NCI-H1930 (cell line): ENCODE measurements around the gene YWHAG.
"Not testable (repeated sequence)": the region's sequence is repeated elsewhere in the genome, so short reads cannot be mapped to it uniquely, and the experiment has no call there.

Experiments used
- DNase-seq, 2 experiments: peaks; one replicate each; lab custom pipeline; 2025; lab: John Stamatoyannopoulos, UW

The YWHAG gene

DNA sequence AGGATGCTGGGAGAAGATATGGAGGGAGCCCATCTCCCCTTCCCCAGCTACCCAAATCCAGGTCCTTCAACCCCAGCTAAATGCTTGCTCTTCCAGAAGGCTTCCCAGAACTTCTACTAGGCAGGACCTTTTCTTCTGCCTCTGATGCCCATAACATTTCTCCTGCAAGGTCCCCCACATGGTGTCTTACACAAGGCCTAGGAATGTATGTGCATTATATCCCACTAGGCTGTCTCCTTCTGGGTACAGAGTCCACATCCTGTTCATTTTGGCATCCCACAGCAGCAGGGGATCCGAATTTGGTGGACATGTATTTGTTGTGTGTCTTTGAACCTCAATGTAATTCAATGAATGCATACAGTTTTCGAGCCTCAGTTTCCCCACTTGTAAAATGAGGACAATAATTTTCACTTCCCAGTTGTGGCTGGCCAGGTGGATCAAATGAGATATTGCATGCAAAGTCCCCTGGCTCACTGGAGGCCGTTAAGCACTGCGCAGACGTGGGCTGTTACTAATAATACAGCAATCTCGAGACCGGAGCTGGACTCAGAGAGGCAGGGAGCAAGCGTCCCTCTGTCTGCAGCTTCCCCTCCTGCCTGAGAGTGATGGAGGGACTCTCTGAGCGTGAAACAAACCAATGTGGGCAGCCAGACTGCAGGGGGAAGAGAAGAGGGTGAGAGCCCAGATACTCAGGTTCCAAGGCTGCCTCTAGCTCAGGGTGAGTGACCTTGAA, 18.6 kb upstream of the YWHAG start:
- no peak for DNase-seq

GRCh38 chr7:76375251-76375650, 16.5 kb upstream of the YWHAG start:
- no peak for DNase-seq

DNA sequence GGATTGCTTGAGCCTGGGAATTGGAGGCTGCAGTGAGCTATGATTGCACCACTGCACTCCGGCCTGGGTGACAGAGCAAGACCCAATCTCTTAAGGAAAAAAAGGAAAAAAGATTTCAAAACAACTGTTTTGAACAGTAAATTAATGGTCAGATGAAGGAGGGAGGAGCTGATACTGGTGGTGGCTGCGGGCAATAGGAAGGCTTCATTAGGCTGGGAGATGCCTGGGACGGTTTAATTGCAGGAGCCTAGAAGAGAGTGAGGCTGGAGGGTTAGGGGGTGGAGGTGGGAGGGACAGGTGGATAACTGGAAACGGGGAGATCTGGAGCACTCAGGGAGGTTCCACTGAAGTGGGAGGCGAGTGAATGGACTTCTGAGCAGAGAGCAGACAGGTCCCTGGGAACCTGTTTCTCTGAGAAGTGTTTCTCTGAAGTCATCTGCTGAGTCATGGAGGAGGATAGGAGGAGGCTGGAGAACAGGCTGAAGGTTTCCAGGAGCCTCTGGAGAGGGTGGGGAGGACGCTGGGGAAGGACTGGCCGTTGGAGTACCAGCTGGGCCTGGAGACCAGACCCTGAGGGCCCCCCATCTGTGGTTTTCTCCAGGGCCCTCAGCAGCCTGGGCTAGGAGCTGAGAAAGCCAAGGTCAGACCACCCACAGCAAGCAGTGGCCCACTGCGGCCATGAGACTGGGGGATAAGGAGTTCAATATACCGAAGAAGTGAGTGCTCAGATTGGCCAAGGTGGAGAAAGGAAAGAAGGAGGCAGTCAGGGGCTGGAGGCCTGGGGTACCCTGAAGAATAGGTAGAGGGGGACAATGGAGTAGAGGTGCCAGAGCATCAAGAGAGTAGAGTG, 14.4 kb upstream of the YWHAG start:
- DNase-seq, result no peak

GRCh38 chr7:76371396-76371795, 12.6 kb upstream of the YWHAG start:
- no peak for DNase-seq

DNA sequence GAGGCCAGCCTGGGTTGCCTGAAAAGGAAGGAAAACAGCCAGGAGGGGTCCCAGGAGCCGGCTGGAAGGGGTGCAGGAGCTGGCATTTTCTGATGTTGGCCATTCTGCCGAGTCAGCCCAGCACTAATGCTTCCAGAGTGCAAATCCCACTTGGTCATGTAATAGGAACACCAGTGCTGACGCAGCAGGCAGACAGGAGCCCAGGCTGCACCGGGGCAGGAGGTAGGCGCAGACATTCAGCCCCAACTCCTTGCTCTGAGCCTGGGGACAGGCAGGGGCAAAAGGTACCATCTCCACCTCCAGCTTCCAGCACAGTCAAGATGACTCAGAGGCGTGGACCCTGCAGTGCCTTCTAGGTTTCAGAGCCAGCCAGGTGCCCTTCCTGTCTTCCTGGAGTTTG, 10.2 kb upstream of the YWHAG start:
- no peak for DNase-seq

DNA sequence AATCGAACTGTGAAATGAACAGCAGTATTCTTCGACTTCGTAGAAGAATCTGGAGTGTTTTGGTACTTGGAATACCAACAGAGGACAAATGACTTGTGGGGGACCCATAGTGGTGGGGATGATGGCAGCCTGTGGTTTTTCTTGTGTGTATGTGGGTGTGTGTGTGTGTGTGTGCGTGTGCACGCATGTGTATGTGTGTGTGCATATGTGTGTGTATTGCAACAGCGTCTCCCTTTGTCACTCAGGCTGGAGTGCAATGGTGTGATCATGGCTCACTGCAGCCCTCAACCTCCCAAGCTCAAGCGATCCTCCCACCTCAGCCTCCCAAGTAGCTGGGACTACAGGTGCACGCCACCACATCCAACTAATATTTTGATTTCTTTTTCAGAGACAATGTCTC, 9.4 kb upstream of the YWHAG start:
- DNase-seq, result no peak

- no peak for DNase-seq
These were observed 5.4 kb upstream of the YWHAG start for GRCh38 chr7:76364198-76364584.

GRCh38 chr7:76363754-76364153, 5.0 kb upstream of the YWHAG start:
- DNase-seq, result not testable (repeated sequence)

DNA sequence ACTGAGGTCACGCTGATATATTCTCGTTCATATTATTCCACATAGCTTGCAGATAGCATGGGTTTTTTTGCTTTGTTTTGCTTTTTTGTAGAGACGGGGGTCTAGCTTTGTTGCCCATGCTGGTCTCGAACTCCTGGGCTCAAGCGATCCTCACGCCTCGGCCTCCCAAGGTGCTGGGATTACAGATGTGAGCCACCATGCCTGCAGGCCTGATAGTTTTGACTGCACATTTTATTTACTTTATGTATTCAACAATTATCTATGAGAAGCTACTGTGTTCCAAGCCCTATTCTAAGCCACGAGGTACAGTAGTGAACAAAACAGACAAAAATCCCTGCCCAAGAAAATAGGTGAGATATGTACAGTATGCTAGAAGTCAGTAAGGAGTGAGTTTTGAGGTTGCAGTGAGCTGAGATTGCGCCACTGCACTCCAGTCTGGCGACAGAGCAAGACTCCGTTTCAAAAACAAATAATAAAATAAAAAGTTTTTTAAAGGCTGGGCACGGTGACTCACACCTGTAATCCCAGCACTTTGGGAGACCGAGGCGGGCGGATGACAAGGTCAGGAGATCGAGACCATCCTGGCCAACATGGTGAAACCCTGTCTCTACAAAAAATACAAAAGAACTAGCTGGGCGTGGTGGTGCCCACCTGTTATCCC, 1.3 kb upstream of the YWHAG start:
- no peak for DNase-seq

- DNase-seq, result peak; percentile 100
These were observed 553 bp upstream of the YWHAG start for GRCh38 chr7:76359111-76359977.

GRCh38 chr7:76358011-76358480, 745 bp downstream of the YWHAG start:
- DNase-seq, result peak; percentile 37 to 40

- DNase-seq, result no peak
These were observed 1.2 kb downstream of the YWHAG start for GRCh38 chr7:76357475-76358010.

- no peak for DNase-seq
These were observed 2.0 kb downstream of the YWHAG start for GRCh38 chr7:76356823-76357222.

- no peak for DNase-seq
These were observed 2.7 kb downstream of the YWHAG start for GRCh38 chr7:76356115-76356514.

GRCh38 chr7:76354981-76355730, 3.6 kb downstream of the YWHAG start:
- DNase-seq, result no peak

DNA sequence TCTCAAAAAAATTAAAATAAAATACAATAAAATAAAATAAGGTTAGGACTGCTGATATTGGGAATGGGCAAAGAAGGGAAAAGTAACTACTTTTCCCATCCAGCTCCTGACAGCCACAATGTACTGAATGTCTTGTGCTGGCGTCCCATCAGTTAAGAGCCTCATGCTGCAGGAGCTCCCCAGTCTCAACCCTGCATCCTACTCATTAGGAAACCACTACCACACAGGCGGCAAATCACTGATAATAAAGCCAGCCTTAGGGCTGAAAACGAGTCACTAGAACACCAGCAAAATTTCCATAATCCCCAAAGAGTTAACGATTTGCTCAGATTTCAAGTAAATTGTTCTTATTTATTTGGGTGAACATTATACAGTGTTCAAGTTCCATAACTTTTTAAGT, 4.3 kb downstream of the YWHAG start:
- DNase-seq, result no peak

GRCh38 chr7:76353744-76354143, 5.0 kb downstream of the YWHAG start:
- no peak for DNase-seq

DNA sequence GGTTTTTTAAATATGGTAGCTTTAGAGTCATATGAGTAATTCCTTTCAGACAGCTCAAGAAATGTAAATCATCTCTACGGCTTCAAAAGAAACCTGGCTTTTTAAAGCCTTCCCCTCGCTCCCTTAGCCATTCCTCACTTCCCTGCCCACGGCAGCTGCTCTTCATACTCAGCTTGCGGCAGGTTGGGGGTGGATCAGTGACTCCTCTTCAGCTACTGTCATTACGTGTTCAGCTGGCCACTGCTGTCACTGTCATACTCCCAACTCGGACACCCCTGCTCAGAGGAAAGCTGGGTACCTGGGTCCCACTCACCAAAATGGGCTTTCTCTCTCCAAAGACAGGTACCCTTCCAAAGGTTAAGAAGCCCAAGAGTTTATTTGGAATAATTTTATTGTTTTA, 6.6 kb downstream of the YWHAG start:
- DNase-seq, result no peak

GRCh38 chr7:76351372-76351771, 7.4 kb downstream of the YWHAG start:
- DNase-seq, result no peak

GRCh38 chr7:76349313-76349885, 9.4 kb downstream of the YWHAG start:
- no peak for DNase-seq
